ENCODE data around the gene GCG.

GCG gene

DNA sequence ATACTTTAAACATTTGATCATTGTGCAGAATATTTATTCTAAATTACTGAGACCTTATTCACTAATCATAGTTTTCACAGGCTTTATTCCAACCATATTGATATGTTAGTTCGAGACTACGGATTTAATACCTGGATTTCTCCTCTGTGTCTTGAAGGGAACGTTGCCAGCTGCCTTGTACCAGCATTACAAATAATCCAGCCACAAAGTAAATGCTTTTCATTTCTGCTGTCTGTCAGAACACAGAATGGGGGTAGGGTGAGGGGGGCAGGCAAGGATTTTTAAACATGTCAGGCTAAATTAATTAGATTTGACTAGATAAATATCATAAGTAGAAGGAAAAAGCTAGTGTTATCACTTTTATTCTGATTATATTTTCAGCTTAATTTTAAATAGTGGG is 3.1 kb downstream of the GCG start:
- Histone ChIP-seq H3K27ac (ENCODE audit: low read depth, low read length) (no peak overlapping the region), H3K79me2 (ENCODE audit: control insufficient read depth, insufficient read depth, low read length, poor library complexity) (no peaks in the 10 kb centered on the region), H2BK12ac (ENCODE audit: low read length) (no peak overlapping the region), H3K9ac (ENCODE audit: low read length) (no peak overlapping the region), H4K12ac (ENCODE audit: low read depth, low read length) (no peak overlapping the region), H3K14ac (ENCODE audit: low read length) (no peak overlapping the region), H4K91ac (ENCODE audit: low read depth, low read length) (no peak overlapping the region), H3K27me3 (ENCODE audit: insufficient read depth, low read length) (no peaks in the 10 kb centered on the region), H2AFZ (ENCODE audit: insufficient read depth, low read length, poor library complexity) (no peak overlapping the region), H3K9me3 (ENCODE audit: insufficient read depth, low read depth, low read length) (no peaks in the 10 kb centered on the region), H4K8ac (ENCODE audit: low read depth, low read length) (no peak overlapping the region), H3K36me3 (ENCODE audit: control insufficient read depth in 1 of 2, insufficient read depth in 2 of 2, low read length in 2 of 2) (no peaks in the 10 kb centered on the region), H3K4me1 (ENCODE audit: control insufficient read depth in 1 of 2, insufficient read depth in 2 of 2, low read length in 2 of 2) (no peaks in the 10 kb centered on the region), H3K4me3 (ENCODE audit: low read depth, low read length) (no peak overlapping the region), H2BK120ac (ENCODE audit: insufficient read depth, low read length, poor library complexity) (no peak overlapping the region), H2BK5ac (ENCODE audit: low read depth, low read length, poor library complexity) (no peak overlapping the region), H3K4ac (ENCODE audit: low read depth, low read length) (no peak overlapping the region), H3K18ac (ENCODE audit: low read length) (no peak overlapping the region), H3K4me2 (ENCODE audit: low read length) (no peak overlapping the region), H3K79me1 (ENCODE audit: low read length) (no peaks in the 10 kb centered on the region), H2AK5ac (ENCODE audit: low read length) (no peak overlapping the region), H3K23ac (ENCODE audit: low read length) (no peak overlapping the region)
- WGBS (ENCODE audit: extremely low coverage, insufficient coverage, insufficient read length) = no CpG with 5 or more reads among the region's 3 CpGs
- peak in 1 of 2 donors; percentile 26 for DNase-seq

- no peak overlapping the region for H2BK5ac ChIP-seq (ENCODE audit: low read depth, low read length, poor library complexity)
- H4K12ac ChIP-seq (ENCODE audit: low read depth, low read length) = no peak overlapping the region
- no peak overlapping the region for H3K14ac ChIP-seq (ENCODE audit: low read length)
- H3K9me3 ChIP-seq (ENCODE audit: insufficient read depth, low read depth, low read length) = no peaks in the 10 kb centered on the region
- H2AFZ ChIP-seq (ENCODE audit: insufficient read depth, low read length, poor library complexity) = no peak overlapping the region
- H3K4me2 ChIP-seq (ENCODE audit: low read length) = no peak overlapping the region
- no peak overlapping the region for H3K4me3 ChIP-seq (ENCODE audit: low read depth, low read length)
- no peak overlapping the region for H3K23ac ChIP-seq (ENCODE audit: low read length)
- no peak overlapping the region for H2AK5ac ChIP-seq (ENCODE audit: low read length)
- no peaks in the 10 kb centered on the region for H3K79me1 ChIP-seq (ENCODE audit: low read length)
- no peak overlapping the region for H2BK12ac ChIP-seq (ENCODE audit: low read length)
- no peak overlapping the region for H3K18ac ChIP-seq (ENCODE audit: low read length)
- no peak for DNase-seq
- no peak overlapping the region for H3K9ac ChIP-seq (ENCODE audit: low read length)
- no peak overlapping the region for H4K91ac ChIP-seq (ENCODE audit: low read depth, low read length)
- no peak overlapping the region for H3K4ac ChIP-seq (ENCODE audit: low read depth, low read length)
- H3K4me1 ChIP-seq (ENCODE audit: control insufficient read depth in 1 of 2, insufficient read depth in 2 of 2, low read length in 2 of 2) = no peaks in the 10 kb centered on the region
- WGBS (ENCODE audit: extremely low coverage, insufficient coverage, insufficient read length) = no CpG with 5 or more reads among the region's 4 CpGs
- no peaks in the 10 kb centered on the region for H3K27me3 ChIP-seq (ENCODE audit: insufficient read depth, low read length)
- no peaks in the 10 kb centered on the region for H3K79me2 ChIP-seq (ENCODE audit: control insufficient read depth, insufficient read depth, low read length, poor library complexity)
- H4K8ac ChIP-seq (ENCODE audit: low read depth, low read length) = no peak overlapping the region
- H3K27ac ChIP-seq (ENCODE audit: low read depth, low read length) = no peak overlapping the region
- no peak overlapping the region for H2BK120ac ChIP-seq (ENCODE audit: insufficient read depth, low read length, poor library complexity)
- H3K36me3 ChIP-seq (ENCODE audit: control insufficient read depth in 1 of 2, insufficient read depth in 2 of 2, low read length in 2 of 2) = no peaks in the 10 kb centered on the region
Observed at GRCh38 chr2:162143969-162144368, 8.1 kb downstream of the GCG start.

DNA sequence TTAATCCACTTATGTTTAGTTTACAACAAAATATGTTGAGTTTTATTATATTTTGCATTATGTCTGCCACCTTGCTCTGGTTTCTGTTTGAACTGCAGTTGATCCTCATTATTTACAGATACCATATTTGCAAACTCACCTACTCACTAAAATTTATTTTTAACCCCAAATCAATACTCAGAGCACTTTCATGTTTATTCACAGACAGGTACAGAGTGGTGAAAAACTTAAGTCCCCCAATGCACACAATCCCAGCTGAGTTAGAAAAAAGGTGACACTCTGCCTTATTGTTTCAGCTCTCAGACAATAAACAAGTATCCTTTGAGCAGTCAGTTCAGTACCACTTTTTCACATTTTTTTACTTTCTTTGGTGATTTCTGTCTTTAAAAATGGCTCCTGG is 13.7 kb downstream of the GCG start:
- no peak for DNase-seq
- Histone ChIP-seq H3K27me3 (ENCODE audit: insufficient read depth, low read length) (no peaks in the 10 kb centered on the region), H4K8ac (ENCODE audit: low read depth, low read length) (no peak overlapping the region), H3K4me3 (ENCODE audit: low read depth, low read length) (no peak overlapping the region), H3K23ac (ENCODE audit: low read length) (no peak overlapping the region), H3K79me1 (ENCODE audit: low read length) (no peaks in the 10 kb centered on the region), H2AFZ (ENCODE audit: insufficient read depth, low read length, poor library complexity) (no peak overlapping the region), H3K4me2 (ENCODE audit: low read length) (no peak overlapping the region), H2AK5ac (ENCODE audit: low read length) (no peak overlapping the region), H3K4me1 (ENCODE audit: control insufficient read depth in 1 of 2, insufficient read depth in 2 of 2, low read length in 2 of 2) (no peaks in the 10 kb centered on the region), H3K4ac (ENCODE audit: low read depth, low read length) (no peak overlapping the region), H2BK5ac (ENCODE audit: low read depth, low read length, poor library complexity) (no peak overlapping the region), H2BK120ac (ENCODE audit: insufficient read depth, low read length, poor library complexity) (no peak overlapping the region), H3K14ac (ENCODE audit: low read length) (no peak overlapping the region), H4K91ac (ENCODE audit: low read depth, low read length) (no peak overlapping the region), H3K79me2 (ENCODE audit: control insufficient read depth, insufficient read depth, low read length, poor library complexity) (no peaks in the 10 kb centered on the region), H3K36me3 (ENCODE audit: control insufficient read depth in 1 of 2, insufficient read depth in 2 of 2, low read length in 2 of 2) (no peaks in the 10 kb centered on the region), H3K9me3 (ENCODE audit: insufficient read depth, low read depth, low read length) (no peaks in the 10 kb centered on the region), H2BK12ac (ENCODE audit: low read length) (no peak overlapping the region), H3K27ac (ENCODE audit: low read depth, low read length) (no peak overlapping the region), H4K12ac (ENCODE audit: low read depth, low read length) (no peak overlapping the region), H3K18ac (ENCODE audit: low read length) (no peak overlapping the region), H3K9ac (ENCODE audit: low read length) (no peak overlapping the region)

- no peak overlapping the region for H3K9ac ChIP-seq (ENCODE audit: low read length)
- no peaks in the 10 kb centered on the region for H3K36me3 ChIP-seq (ENCODE audit: control insufficient read depth in 1 of 2, insufficient read depth in 2 of 2, low read length in 2 of 2)
- no peaks in the 10 kb centered on the region for H3K27me3 ChIP-seq (ENCODE audit: insufficient read depth, low read length)
- no peak overlapping the region for H4K8ac ChIP-seq (ENCODE audit: low read depth, low read length)
- H3K4me2 ChIP-seq (ENCODE audit: low read length) = no peak overlapping the region
- H3K18ac ChIP-seq (ENCODE audit: low read length) = no peak overlapping the region
- no peak overlapping the region for H2BK5ac ChIP-seq (ENCODE audit: low read depth, low read length, poor library complexity)
- H4K91ac ChIP-seq (ENCODE audit: low read depth, low read length) = no peak overlapping the region
- H3K79me1 ChIP-seq (ENCODE audit: low read length) = peaks cover 2% of the 10 kb centered on the region
- peaks cover 4% of the 10 kb centered on the region in 2 experiments for H3K4me1 ChIP-seq (ENCODE audit: control insufficient read depth in 1 of 2, insufficient read depth in 2 of 2, low read length in 2 of 2)
- no peaks in the 10 kb centered on the region for H3K79me2 ChIP-seq (ENCODE audit: control insufficient read depth, insufficient read depth, low read length, poor library complexity)
- H3K4ac ChIP-seq (ENCODE audit: low read depth, low read length) = no peak overlapping the region
- H3K27ac ChIP-seq (ENCODE audit: low read depth, low read length) = no peak overlapping the region
- no peak overlapping the region for H2AK5ac ChIP-seq (ENCODE audit: low read length)
- H3K23ac ChIP-seq (ENCODE audit: low read length) = no peak overlapping the region
- no CpG with 5 or more reads among the region's 2 CpGs for WGBS (ENCODE audit: extremely low coverage, insufficient coverage, insufficient read length)
- no peak overlapping the region for H2AFZ ChIP-seq (ENCODE audit: insufficient read depth, low read length, poor library complexity)
- H3K9me3 ChIP-seq (ENCODE audit: insufficient read depth, low read depth, low read length) = no peaks in the 10 kb centered on the region
- no peak overlapping the region for H3K4me3 ChIP-seq (ENCODE audit: low read depth, low read length)
- no peak overlapping the region for H3K14ac ChIP-seq (ENCODE audit: low read length)
- H2BK12ac ChIP-seq (ENCODE audit: low read length) = no peak overlapping the region
- H4K12ac ChIP-seq (ENCODE audit: low read depth, low read length) = no peak overlapping the region
- no peak for DNase-seq
- no peak overlapping the region for H2BK120ac ChIP-seq (ENCODE audit: insufficient read depth, low read length, poor library complexity)
Observed at GRCh38 chr2:162127422-162127821, 24.6 kb downstream of the GCG start.

All from trophoblast cell (in vitro differentiated cells and primary cell).